Liver (tissue), 3 donors: Measurements from ENCODE around the gene IFI16.

Experiments used
- CTCF ChIP-seq: fragments of 150-350 bp; IDR thresholded peaks from 2 replicates; pipeline ENCODE4 v1.5.1; 2017; ENCODE audit warnings: improper control_type of control experiment, low read depth, low read length; ENCODE audit not compliant: missing input control
- EGR1 ChIP-seq, 2 donors: IDR thresholded peaks; 2 replicates each; pipeline ENCODE4 v1.6.1; 2016 to 2018; ENCODE audit warnings: antibody characterized with exemption in 2 of 2, low read depth in 2 of 2
- GABPA ChIP-seq, 2 donors: IDR thresholded peaks in 1 of 2; conservative IDR thresholded peaks in 1 of 2; 2 replicates each; pipeline ENCODE4 v1.6.1; 2016; ENCODE audit warnings: antibody characterized with exemption in 2 of 2, mild to moderate bottlenecking in 1 of 2, moderate library complexity in 1 of 2
- HNF4A ChIP-seq, 2 donors: conservative IDR thresholded peaks; 2 replicates each; pipeline ENCODE4 v1.6.1; 2016; ENCODE audit warnings: antibody characterized with exemption in 2 of 2, mild to moderate bottlenecking in 2 of 2
- JUND ChIP-seq, 2 donors: IDR thresholded peaks; 2 replicates each; pipeline ENCODE4 v1.6.1; 2016; ENCODE audit warnings: antibody characterized with exemption in 2 of 2
- MAX ChIP-seq: IDR thresholded peaks from 2 replicates; pipeline ENCODE4 v1.6.1; 2016; ENCODE audit warnings: antibody characterized with exemption
- RAD21 ChIP-seq, 2 donors: IDR thresholded peaks; 2 replicates each; pipeline ENCODE4 v1.6.1; 2016; ENCODE audit warnings: antibody characterized with exemption in 2 of 2, mild to moderate bottlenecking in 2 of 2
- RXRA ChIP-seq, 2 donors: IDR thresholded peaks; 2 replicates each; pipeline ENCODE4 v1.6.1; 2017 to 2018; ENCODE audit warnings: antibody characterized with exemption in 2 of 2, mild to moderate bottlenecking in 1 of 2
- SP1 ChIP-seq: IDR thresholded peaks from 2 replicates; pipeline ENCODE4 v1.6.1; 2018; ENCODE audit warnings: antibody characterized with exemption, mild to moderate bottlenecking
- ZBTB33 ChIP-seq: IDR thresholded peaks from 2 replicates; pipeline ENCODE4 v1.6.1; 2016; ENCODE audit warnings: antibody characterized with exemption
- donor health status: healthy.
- donor health status: healthy.

GRCh38 chr1:159083013-159083412 is 73.3 kb downstream of the IFI16 start:
- TF ChIP-seq CTCF (no peak), MAX (no peak), EGR1 (IDR thresholded peaks at IDR 0.05; ENCODE audit: low read depth in 2 of 2) (no peak), RXRA (IDR thresholded peaks at IDR 0.05) (no peak), GABPA (IDR thresholded peaks at IDR 0.05 in 1 of 2, conservative IDR thresholded peaks at IDR 0.05 in 1 of 2) (no peak), SP1 (no peak), RAD21 (IDR thresholded peaks at IDR 0.05) (no peak), HNF4A (conservative IDR thresholded peaks at IDR 0.05) (no peak), JUND (IDR thresholded peaks at IDR 0.05) (no peak), ZBTB33 (no peak)
